Ovary (tissue), 9 donors: ENCODE data around the gene NBPF3. TPM values are rescaled to one million over a fixed set of nuclear protein-coding genes. Genes with fewer than 3 reads are reported as not detected.

Experiments
- DNase-seq, 5 donors: peaks; one replicate each; pipeline ENCODE4 v3.0.0-alpha.2; 2019 to 2020
- H3K27ac ChIP-seq, 2 donors: fragments of 200-600 bp; one replicate each; pipeline versions ENCODE4 v1.5.1 to v1.8.0; 2019 to 2022
- H3K27me3 ChIP-seq: fragments of 200-600 bp; one replicate; pipeline ENCODE4 v1.8.0; 2022
- H3K36me3 ChIP-seq: fragments of 200-600 bp; sonication (generic); one replicate; pipeline ENCODE4 v1.5.1; 2019
- H3K4me1 ChIP-seq: one replicate; pipeline ENCODE4 v1.8.1; 2013; ENCODE audit warnings: mild to moderate bottlenecking, moderate library complexity; ENCODE audit not compliant: insufficient read depth
- H3K4me3 ChIP-seq: fragments of 200-600 bp; sonication (generic); one replicate; pipeline ENCODE4 v1.5.1; 2017
- H3K9me3 ChIP-seq, 2 donors: fragments of 200-600 bp in 1 of 2; sonication (generic) in 1 of 2; one replicate each; pipeline versions ENCODE4 v1.5.1 to v1.8.1; 2013 to 2019; ENCODE audit warnings: mild to moderate bottlenecking in 1 of 2, moderate library complexity in 1 of 2
- CTCF ChIP-seq, 3 donors: fragments of 450-650 bp in 2 of 3; fragments of 200-600 bp in 1 of 3; IDR thresholded peaks; one replicate each; pipeline versions ENCODE4 v1.5.1 to v1.8.0; 2016 to 2022; ENCODE audit warnings: antibody characterized with exemption in 3 of 3, mild to moderate bottlenecking in 1 of 3
- EP300 ChIP-seq: sonication (generic); formaldehyde crosslinking; IDR thresholded peaks from one replicate; pipeline ENCODE4 v1.6.1; 2017; ENCODE audit warnings: antibody characterized with exemption
- POLR2A ChIP-seq: fragments of 450-650 bp; IDR thresholded peaks from one replicate; pipeline ENCODE4 v1.6.1; 2017; ENCODE audit warnings: antibody characterized with exemption, mild to moderate bottlenecking, moderate library complexity
- WGBS, 3 donors: extraction: QIAGEN DNeasy Blood & Tissue Kit in 1 of 3; methylation state at CpG; one replicate each; pipeline versions ENCODE4 v1.1.5 to v1.1.7; 2013 to 2017; 5-methylcytosine and 5-hydroxymethylcytosine counted together
- intact Hi-C, 4 donors: fragments of 100-400 bp; cut with DNase I; formaldehyde crosslinking; loops; one replicate each; pipeline versions ENCODE4 v1.11.0 to v1.15.1; 2022 to 2023
- polyA plus RNA-seq, 2 donors: library from polyadenylated mRNA; stranded (reverse); fragments of 200-250 nt in 1 of 2; fragments of 350-450 nt in 1 of 2; fragmentation: Illumina TruSeq in 1 of 2; extraction: RNeasy Lipid Tissue Mini Kit (QIAGEN cat#74804) in 1 of 2; gene quantifications; one replicate each; pipeline ENCODE4 v1.2.3, GENCODE V29; 2013 to 2014
- total RNA-seq, 7 donors: library from RNA; depleted of rRNA in 2 of 7; stranded (reverse); fragments of >200 nt in 2 of 7; fragmentation: NEBNext Ultra II Directional in 3 of 7; extraction: Animal tissue kit (Norgen Biotek cat#: 25700) in 3 of 7; gene quantifications; one replicate each; pipeline versions ENCODE4 v1.1.0 to v1.2.4, GENCODE V29; 2016 to 2023
- donor health status: DM: no; HTN: no; CAD: no; lungs with moderate emphysema.
- donor health status: DM: no; HTN: no; CAD: no.
- donor health status: Bipolar disorder and iron deficiency.
- donor health status: DM: yes; HTN: yes; CAD: no.
- donor health status: DM: no; HTN: no; CAD: no.
- donor health status: DM: yes; HTN: yes; CAD: no.

NBPF3 gene
- total and polyA plus RNA-seq, 9 donors, result 4.2 to 11.1 (median 8.8) TPM

- no peak overlapping the region for H3K4me3 ChIP-seq
- no peaks in the 10 kb centered on the region for H3K9me3 ChIP-seq
- WGBS, 3 donors, result 68 to 76% (median 74%) methylated on average over 3 of the region's 3 CpGs
- no peak overlapping the region for H3K27ac ChIP-seq
- no peak for DNase-seq
- H3K27me3 ChIP-seq, result no peaks in the 10 kb centered on the region
- no peak for TF ChIP-seq EP300
- TF ChIP-seq CTCF (IDR thresholded peaks at IDR 0.05), result no peak
- TF ChIP-seq POLR2A, result no peak
- H3K4me1 ChIP-seq, result peaks cover 1% of the 10 kb centered on the region
- intact Hi-C loops, result no loop called here
- no peaks in the 10 kb centered on the region for H3K36me3 ChIP-seq
Observed at GRCh38 chr1:21532496-21532895, 92.6 kb downstream of the NBPF3 start.

GRCh38 chr1:21532992-21533534, 93.1 kb downstream of the NBPF3 start:
- H3K27ac ChIP-seq, result no peak overlapping the region
- intact Hi-C loops, result no loop called here
- DNase-seq, result no peak
- no peak for TF ChIP-seq EP300
- H3K4me1 ChIP-seq, result peaks cover 7% of the 10 kb centered on the region
- no peaks in the 10 kb centered on the region for H3K9me3 ChIP-seq
- no peaks in the 10 kb centered on the region for H3K36me3 ChIP-seq
- H3K4me3 ChIP-seq, result no peak overlapping the region
- no peaks in the 10 kb centered on the region for H3K27me3 ChIP-seq
- 74 to 78% (median 75%) methylated on average over 4 of the region's 4 CpGs for WGBS, 3 donors

GRCh38 chr1:21534146-21534545, 94.2 kb downstream of the NBPF3 start:
- TF ChIP-seq CTCF (IDR thresholded peaks at IDR 0.05) (no peak), POLR2A (no peak), EP300 (no peak)
- H3K4me3 ChIP-seq, result no peak overlapping the region
- H3K9me3 ChIP-seq, result no peaks in the 10 kb centered on the region
- intact Hi-C loops, result no loop called here
- H3K27me3 ChIP-seq, result no peaks in the 10 kb centered on the region
- 91 to 94% (median 93%) methylated on average over 5 of the region's 5 CpGs for WGBS, 3 donors
- H3K4me1 ChIP-seq, result peaks cover 11% of the 10 kb centered on the region
- DNase-seq, result no peak
- no peak overlapping the region for H3K27ac ChIP-seq
- H3K36me3 ChIP-seq, result no peaks in the 10 kb centered on the region

Other genes starting within 250 kb of the NBPF3 start
- gene ECE1, start 149.7 kb upstream of the NBPF3 start, total RNA-seq, result 100 to 1,000 TPM in 4 of 7 donors, 10 to 100 TPM in 3; 37.3 to 183 (median 119) TPM
- gene ECE1, start 149.7 kb upstream of the NBPF3 start, polyA plus RNA-seq, result 100 to 1,000 TPM in 1 of 2 donors, 10 to 100 TPM in 1; 84.0 to 313 TPM
- gene ALPL, start 69.3 kb downstream of the NBPF3 start, total RNA-seq, result 1 to 10 TPM; 1.2 to 5.3 (median 3.3) TPM
- 1 to 10 TPM; 4.1 to 9.2 TPM for gene ALPL, start 69.3 kb downstream of the NBPF3 start, polyA plus RNA-seq
- gene RAP1GAP, start 229.2 kb downstream of the NBPF3 start, total RNA-seq, result 1 to 10 TPM in 6 of 7 donors, under 1 TPM in 1; 0.60 to 9.4 (median 2.8) TPM
- 1 to 10 TPM; 1.1 to 4.6 TPM for gene RAP1GAP, start 229.2 kb downstream of the NBPF3 start, polyA plus RNA-seq